ENCODE results near the gene B9D1.

Gene B9D1

DNA sequence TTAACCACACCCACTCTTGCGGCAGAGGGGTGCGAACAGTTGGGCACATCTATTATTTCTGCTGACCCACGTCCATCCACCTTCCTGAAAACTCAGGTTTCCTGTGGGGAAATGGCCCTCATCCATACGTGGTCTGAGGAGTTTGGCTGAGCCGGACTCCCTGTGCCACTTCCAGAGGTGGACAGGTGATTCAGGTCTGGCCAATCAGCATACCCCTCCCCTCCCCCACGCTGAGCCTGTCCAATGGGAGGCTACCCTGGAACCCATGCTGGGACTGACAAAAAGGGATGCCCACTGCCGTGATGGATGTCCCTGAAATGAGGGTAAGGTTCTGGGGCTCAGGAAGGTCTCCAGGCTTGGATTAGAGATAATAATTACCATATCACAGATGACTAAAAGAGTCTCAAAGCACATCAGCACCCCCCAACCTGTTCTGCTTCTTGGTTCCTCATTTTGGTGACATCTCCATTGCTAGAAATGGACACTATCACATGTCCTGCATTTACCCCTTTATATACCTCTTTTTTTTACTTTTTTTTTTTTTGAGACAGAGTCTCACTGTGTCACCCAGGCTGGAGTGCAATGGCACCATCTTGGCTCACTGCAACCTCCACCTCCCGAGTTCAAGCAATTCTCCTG is 10.5 kb upstream of the B9D1 start:
- Mint-ChIP-seq H3K4me3 (no peak overlapping the region), H3K9me3 (no peaks in the 10 kb centered on the region), H3K27ac (no peak overlapping the region), H3K4me1 (peaks cover 12% of the 10 kb centered on the region), H3K27me3 (ENCODE audit: low read depth) (no peaks in the 10 kb centered on the region), H3K36me3 (ENCODE audit: low read depth) (no peaks in the 10 kb centered on the region)
- TF ChIP-seq, protein P1, sequence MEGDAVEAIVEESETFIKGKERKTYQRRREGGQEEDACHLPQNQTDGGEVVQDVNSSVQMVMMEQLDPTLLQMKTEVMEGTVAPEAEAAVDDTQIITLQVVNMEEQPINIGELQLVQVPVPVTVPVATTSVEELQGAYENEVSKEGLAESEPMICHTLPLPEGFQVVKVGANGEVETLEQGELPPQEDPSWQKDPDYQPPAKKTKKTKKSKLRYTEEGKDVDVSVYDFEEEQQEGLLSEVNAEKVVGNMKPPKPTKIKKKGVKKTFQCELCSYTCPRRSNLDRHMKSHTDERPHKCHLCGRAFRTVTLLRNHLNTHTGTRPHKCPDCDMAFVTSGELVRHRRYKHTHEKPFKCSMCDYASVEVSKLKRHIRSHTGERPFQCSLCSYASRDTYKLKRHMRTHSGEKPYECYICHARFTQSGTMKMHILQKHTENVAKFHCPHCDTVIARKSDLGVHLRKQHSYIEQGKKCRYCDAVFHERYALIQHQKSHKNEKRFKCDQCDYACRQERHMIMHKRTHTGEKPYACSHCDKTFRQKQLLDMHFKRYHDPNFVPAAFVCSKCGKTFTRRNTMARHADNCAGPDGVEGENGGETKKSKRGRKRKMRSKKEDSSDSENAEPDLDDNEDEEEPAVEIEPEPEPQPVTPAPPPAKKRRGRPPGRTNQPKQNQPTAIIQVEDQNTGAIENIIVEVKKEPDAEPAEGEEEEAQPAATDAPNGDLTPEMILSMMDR (IDR thresholded peaks at IDR 0.05; ENCODE audit: unreplicated experiment in 3 of 3) = no peak

DNA sequence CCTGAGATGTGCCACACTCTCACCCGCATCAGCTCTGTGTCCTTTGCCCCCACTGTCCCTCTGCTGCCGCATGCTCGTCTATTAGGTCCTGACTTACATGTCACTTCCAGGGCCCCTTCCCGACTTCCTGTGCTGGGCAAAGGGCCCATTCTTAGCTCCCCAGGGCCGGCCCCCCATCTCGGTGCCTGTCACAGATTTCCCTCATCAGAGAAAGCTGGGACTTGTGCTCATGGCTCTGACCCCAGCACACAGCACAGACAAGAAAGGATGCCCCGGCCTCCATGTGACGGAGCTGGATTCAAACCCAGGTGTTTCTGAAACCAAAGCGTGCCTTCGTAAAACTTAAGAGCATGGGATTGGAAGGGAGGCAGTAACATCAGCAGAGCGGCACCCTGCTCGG is 9.9 kb upstream of the B9D1 start:
- Mint-ChIP-seq H3K9me3 (no peaks in the 10 kb centered on the region), H3K27ac (no peak overlapping the region), H3K4me3 (no peak overlapping the region), H3K36me3 (ENCODE audit: low read depth) (no peaks in the 10 kb centered on the region), H3K27me3 (ENCODE audit: low read depth) (no peaks in the 10 kb centered on the region), H3K4me1 (peaks cover 12% of the 10 kb centered on the region)
- TF ChIP-seq, protein P1 (IDR thresholded peaks at IDR 0.05; ENCODE audit: unreplicated experiment in 3 of 3) = no peak

DNA sequence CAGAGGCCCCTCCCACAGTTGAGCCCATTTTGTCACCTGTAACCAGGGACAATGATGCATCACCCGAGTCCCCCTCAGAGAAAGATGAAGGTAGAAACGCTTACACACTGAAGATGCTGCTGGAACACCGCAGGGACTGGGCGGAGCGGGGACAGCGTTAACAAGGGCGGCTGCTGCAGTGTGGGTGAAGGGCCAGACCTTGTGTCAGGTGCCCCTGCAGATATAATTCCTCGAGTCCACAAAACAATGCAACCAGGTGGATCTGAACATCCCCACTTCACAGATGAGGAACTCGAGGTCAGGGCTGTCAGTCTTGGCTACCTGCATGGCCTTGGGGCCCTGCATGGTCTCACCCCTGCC is 9.5 kb upstream of the B9D1 start:
- Mint-ChIP-seq H3K4me1 (peaks cover 8% of the 10 kb centered on the region), H3K4me3 (no peak overlapping the region), H3K9me3 (no peaks in the 10 kb centered on the region), H3K27me3 (ENCODE audit: low read depth) (no peaks in the 10 kb centered on the region), H3K27ac (no peak overlapping the region), H3K36me3 (ENCODE audit: low read depth) (no peaks in the 10 kb centered on the region)
- TF ChIP-seq, protein P1 (IDR thresholded peaks at IDR 0.05; ENCODE audit: unreplicated experiment in 3 of 3) = no peak

DNA sequence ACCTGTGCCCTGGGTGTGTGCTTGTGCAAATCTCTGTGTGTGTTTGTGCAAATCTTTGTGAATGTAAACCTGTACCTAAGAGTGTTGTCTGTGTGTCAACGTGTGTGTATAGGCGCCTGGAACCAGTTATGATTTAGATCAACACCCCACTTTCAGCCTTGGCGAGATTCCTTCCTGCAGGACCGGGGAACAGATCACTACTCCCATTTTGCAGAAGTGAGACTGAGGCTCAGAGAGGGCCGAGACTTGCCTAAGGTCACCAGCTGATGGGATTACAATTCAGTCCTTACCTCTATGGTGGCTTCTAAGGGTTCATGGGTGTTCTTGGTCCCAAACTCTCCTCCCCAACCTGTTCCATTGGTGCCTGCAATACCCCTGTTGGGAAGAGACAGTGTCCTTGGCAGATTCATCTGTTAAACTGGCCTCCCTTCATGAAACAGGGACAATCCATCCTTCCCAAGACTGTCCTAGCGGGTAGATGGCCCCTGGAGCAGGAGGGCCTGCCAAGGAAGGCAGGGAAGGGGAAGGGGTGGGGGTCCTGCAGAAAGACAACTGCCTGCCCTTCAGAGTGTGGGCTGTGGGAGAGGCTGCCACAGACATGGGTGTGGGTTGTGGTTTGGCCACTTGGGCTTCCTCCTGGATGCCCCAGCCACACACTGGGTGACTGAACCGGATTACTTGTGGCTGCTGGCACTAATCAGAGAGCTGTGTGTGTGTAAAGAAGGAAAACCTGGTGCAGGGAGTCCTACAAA is 8.9 kb upstream of the B9D1 start:
- TF ChIP-seq, protein P1 (IDR thresholded peaks at IDR 0.05; ENCODE audit: unreplicated experiment in 3 of 3) = no peak
- peak overlapping the region in 1 of 3 experiments; percentile 59 for H3K27ac Mint-ChIP-seq
- no peaks in the 10 kb centered on the region for H3K36me3 Mint-ChIP-seq (ENCODE audit: low read depth)
- no peaks in the 10 kb centered on the region for H3K27me3 Mint-ChIP-seq (ENCODE audit: low read depth)
- H3K4me3 Mint-ChIP-seq = no peak overlapping the region
- peaks cover 5% of the 10 kb centered on the region for H3K4me1 Mint-ChIP-seq
- no peaks in the 10 kb centered on the region for H3K9me3 Mint-ChIP-seq

DNA sequence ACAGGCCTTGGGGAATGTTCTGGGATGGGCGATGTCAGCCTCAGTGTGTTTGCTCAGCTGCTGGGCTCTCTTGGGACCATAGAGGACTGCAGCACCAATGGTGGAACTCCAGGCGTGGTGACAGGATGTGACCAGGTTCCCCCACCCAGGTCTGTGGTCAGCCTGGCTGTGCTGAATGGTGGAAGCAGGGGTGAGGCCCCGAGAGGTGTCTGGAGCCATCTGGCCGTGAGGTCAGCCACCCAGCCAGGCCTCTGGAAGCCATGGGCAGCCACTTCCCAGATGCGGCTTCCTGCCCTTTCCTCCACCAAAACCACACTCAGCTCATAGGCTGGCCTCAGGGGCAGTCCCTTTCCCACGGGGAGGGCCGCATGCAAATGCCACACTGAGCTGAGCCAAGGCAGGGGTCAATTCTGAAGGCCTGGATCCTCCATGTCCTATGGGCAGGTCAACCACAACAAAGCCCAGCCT is 8.0 kb upstream of the B9D1 start:
- H3K27me3 Mint-ChIP-seq (ENCODE audit: low read depth) = no peaks in the 10 kb centered on the region
- H3K36me3 Mint-ChIP-seq (ENCODE audit: low read depth) = no peaks in the 10 kb centered on the region
- no peaks in the 10 kb centered on the region for H3K9me3 Mint-ChIP-seq

More for the DNA sequence above, 8.0 kb upstream of the B9D1 start:
- Mint-ChIP-seq H3K27ac (no peak overlapping the region), H3K4me1 (peaks cover 7% of the 10 kb centered on the region), H3K4me3 (no peak overlapping the region)
- TF ChIP-seq, protein P1 (IDR thresholded peaks at IDR 0.05; ENCODE audit: unreplicated experiment in 3 of 3) = no peak

Data from nephron (organoid).